Epithelial cell of esophagus (primary cell): ENCODE results near the gene USH2A.

Experiments used
- DNase-seq: peaks from one replicate; pipeline ENCODE4 v3.0.0; 2010; ENCODE audit warnings: low read depth
- H3K4me3 ChIP-seq: 2 replicates; pipeline ENCODE4 v1.5.1; 2011; ENCODE audit warnings: mild to moderate bottlenecking, low read length, control low read depth
- CTCF ChIP-seq: IDR thresholded peaks from 2 replicates; pipeline ENCODE4 v1.5.1; 2011; ENCODE audit warnings: low read depth, mild to moderate bottlenecking, low read length, control low read depth, inconsistent platforms; ENCODE audit not compliant: insufficient read depth; ENCODE audit errors: missing control alignments

The USH2A gene

GRCh38 chr1:215868500-215868899 lies 554.7 kb downstream of the USH2A start:
- no peak for TF ChIP-seq CTCF
- H3K4me3 ChIP-seq = no peak overlapping the region
- no peak for DNase-seq

DNA sequence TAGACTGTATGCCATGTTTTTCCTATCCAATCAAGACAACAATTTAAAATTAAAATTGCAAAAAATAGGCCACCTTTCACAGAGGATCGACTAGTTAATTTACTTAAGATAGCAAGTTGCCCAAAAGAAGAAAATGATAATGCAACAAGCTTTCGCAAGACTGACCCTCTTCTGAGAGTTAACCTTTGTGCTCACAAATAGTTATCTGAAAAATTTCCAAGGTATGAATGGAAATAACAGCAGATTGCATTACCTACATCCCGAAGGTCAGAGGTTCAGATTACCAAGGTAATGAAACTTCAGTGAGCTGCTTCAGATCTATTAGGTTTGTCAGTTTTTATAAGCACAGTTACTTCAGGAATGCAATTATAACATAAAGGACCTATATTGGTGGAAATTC lies 558.2 kb downstream of the USH2A start:
- no peak overlapping the region for H3K4me3 ChIP-seq
- no peak for TF ChIP-seq CTCF
- no peak for DNase-seq

DNA sequence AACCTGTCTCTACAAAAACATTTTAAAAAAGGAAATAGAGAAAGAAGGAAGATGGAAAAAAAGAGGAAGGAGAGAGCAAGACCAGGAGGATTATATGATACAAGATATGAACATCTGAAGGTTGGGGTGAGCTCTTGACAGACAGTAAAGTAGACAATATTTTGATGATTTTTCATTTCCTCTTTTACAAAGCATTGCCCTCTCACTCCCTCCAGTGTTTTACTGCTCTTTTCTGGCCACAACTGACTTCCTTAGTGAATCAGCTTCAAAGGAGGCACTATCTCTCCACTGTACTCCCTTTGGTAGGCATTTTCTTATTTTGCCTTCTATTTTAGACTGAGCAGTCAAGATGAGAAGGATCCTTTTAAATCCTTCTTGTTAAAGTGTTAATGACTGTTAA lies 559.5 kb downstream of the USH2A start:
- DNase-seq = no peak
- no peak overlapping the region for H3K4me3 ChIP-seq
- TF ChIP-seq CTCF = no peak

GRCh38 chr1:215860833-215861232 lies 562.4 kb downstream of the USH2A start:
- TF ChIP-seq CTCF = no peak
- no peak overlapping the region for H3K4me3 ChIP-seq
- peak; percentile 7 for DNase-seq

DNA sequence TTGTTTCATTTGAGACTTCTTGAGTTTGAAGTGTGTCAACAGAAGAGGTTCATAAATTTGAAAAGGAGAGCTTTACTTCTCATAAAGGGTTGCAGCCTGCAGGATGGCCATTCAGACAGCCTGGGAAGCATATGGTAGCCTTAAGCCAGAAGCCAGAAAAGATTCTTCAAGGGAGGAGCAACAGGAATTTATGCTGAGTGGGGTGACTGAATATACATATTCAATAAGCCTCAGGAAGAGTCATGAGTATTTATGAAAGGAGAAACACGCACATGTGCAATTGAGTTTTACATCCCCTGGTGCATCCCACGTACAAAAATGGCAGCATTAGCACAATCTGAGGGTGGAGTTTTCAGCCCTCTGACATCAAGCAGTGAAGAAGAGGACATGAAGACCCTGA lies 565.9 kb downstream of the USH2A start:
- TF ChIP-seq CTCF = no peak
- no peak for DNase-seq
- H3K4me3 ChIP-seq = no peak overlapping the region

DNA sequence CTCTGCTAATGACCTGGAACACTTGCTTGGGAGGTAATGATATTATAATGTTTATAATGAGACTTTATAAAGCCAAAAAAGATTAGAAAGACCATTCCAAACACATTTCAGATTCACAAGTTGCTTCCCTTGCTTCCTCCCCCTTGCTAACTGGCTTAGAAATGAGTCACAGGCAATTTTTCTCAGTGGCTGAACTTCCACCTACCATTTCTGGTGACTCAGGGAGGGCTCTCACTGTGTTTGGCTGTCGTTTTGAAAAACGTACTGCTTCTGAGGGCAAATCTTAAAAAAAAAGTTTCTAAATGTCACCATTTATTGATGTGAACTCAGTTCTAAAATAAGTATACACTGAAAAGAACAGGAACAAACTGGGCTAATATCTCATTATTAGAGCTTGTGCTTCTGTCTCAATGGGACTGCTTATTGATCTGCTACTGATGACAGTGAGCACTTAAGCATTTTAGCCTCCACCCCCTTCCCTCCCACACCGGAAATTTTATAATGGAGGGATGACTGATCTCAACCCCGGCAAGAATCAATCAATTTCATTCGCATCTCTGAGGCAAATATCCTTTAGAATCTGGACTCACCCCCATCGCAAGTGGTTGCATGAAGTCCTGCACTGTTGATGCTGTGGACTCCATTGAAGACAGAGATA lies 577.9 kb downstream of the USH2A start:
- DNase-seq = peak; percentile 40
- TF ChIP-seq CTCF = no peak
- H3K4me3 ChIP-seq = no peak overlapping the region

DNA sequence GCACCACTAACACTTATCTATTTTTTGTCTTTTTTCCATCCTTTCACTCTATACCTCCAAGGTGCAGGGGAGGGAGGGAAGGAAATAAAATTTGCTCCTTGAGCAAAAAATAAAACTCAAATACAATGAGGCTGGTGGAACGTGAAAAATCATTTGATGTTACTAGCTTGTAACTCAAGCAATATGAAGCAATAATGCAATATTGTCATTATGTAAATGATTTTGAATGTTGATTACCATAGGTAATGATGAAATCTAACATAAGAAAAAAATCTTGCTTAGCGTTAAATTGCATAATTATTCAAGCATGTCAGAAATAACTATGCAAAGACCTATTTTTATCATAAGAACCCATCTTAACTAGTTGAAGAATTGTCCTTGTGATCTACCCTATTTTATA lies 578.5 kb downstream of the USH2A start:
- DNase-seq = no peak
- TF ChIP-seq CTCF = no peak
- H3K4me3 ChIP-seq = no peak overlapping the region
